ENCODE data around the gene SNAP91.

DNA sequence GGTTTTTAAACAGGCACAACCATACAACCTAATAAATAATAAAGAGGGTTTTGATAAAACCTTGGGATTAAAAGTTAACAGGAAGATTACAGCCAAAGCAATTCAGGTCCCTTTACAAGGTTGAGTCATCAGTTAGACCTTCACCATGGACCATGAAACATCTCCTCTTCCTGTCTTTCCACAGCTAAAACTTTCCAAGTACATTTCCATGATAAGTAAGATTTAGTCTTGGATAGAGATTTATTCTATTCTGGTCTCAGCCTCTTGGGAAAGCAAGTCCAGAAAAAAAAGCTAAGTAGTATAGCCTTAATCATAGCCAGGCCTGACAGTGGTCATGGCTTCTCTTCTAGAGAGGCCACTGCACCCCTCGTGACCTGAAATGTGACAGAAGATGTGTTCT lies 199.5 kb downstream of the SNAP91 start:
- TF ChIP-seq, protein P1, sequence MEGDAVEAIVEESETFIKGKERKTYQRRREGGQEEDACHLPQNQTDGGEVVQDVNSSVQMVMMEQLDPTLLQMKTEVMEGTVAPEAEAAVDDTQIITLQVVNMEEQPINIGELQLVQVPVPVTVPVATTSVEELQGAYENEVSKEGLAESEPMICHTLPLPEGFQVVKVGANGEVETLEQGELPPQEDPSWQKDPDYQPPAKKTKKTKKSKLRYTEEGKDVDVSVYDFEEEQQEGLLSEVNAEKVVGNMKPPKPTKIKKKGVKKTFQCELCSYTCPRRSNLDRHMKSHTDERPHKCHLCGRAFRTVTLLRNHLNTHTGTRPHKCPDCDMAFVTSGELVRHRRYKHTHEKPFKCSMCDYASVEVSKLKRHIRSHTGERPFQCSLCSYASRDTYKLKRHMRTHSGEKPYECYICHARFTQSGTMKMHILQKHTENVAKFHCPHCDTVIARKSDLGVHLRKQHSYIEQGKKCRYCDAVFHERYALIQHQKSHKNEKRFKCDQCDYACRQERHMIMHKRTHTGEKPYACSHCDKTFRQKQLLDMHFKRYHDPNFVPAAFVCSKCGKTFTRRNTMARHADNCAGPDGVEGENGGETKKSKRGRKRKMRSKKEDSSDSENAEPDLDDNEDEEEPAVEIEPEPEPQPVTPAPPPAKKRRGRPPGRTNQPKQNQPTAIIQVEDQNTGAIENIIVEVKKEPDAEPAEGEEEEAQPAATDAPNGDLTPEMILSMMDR (IDR thresholded peaks at IDR 0.05): no peak
- TF ChIP-seq POLR2A (IDR thresholded peaks at IDR 0.05): no peak
